Left forelimb (tissue), 1 donor: ENCODE measurements around the gene INMT.
A peak's percentile ranks its signal among the peaks of the same experiment; 100 is the strongest.

ENCODE experiments used
- DNase-seq: peaks from one replicate; pipeline ENCODE4 v3.0.0-alpha.2; 2018; ENCODE audit warnings: low spot score

The INMT gene

GRCh38 chr7:30788640-30789333 is 36.9 kb downstream of the INMT start:
- DNase-seq: no peak

GRCh38 chr7:30789334-30789711 is 37.4 kb downstream of the INMT start:
- DNase-seq: no peak

- DNase-seq: no peak
These were observed 38.4 kb downstream of the INMT start for GRCh38 chr7:30790356-30790755.

DNA sequence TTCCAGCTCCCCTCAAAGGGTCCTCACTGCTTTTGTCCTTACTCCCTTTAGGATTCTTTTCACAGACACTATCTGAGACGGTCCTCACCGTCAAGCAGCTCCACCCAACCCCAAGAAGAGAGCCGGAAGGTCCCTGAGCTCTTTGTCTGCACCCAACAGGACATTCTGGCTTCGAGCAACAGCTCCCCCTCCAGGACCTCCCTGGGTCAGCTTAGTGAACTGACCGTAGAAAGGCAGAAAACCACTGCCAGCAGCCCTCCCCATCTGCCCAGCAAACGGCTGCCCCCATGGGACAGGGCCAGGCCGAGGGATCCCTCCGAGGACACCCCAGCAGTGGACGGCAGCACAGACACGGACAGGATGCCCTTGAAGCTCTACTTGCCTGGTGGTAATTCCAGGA is 39.2 kb downstream of the INMT start:
- no peak for DNase-seq

GRCh38 chr7:30795161-30795948 is 43.4 kb downstream of the INMT start:
- DNase-seq: no peak

GRCh38 chr7:30796105-30796869 is 44.4 kb downstream of the INMT start:
- DNase-seq: no peak

DNA sequence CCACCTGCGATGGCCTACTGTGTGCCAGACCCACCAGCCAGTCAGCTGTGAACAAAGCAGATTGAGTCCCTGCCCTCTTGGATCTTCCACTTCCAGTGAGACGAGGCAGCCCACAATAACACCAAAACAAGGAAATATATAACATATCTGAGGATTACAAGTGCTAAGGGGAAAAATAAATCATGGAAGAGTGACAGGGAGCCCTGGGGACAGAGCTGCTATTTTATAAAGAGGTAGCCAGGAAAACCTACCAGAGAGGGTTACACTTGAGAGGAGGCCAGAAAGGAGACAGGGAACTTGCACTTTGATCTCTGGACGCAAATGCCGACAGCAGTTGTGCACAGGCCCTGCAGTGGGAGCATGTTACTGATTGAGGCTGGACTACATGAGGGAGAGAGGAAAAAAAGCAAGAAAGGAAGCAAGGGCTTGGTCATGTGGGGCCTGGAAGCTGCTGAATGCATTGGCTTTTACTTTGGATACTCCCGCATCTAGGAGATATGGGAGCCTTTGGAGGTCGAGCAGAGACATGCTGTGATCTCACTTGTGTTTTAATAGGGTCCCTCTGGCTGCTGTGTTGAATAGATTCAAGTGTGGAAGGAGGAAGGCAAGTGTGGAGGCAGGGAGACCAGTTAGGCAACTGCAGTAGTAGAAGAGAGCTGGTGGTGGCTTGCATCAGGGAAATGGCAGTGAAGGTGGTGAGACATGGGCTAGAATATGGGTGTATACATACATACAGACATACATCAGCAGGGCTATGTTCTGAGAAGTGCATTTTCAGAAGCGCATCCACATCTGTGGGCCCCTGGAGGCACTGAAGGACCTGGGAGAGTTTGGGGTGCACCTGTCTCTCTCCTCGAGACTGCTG is 45.5 kb downstream of the INMT start:
- no peak for DNase-seq

DNA sequence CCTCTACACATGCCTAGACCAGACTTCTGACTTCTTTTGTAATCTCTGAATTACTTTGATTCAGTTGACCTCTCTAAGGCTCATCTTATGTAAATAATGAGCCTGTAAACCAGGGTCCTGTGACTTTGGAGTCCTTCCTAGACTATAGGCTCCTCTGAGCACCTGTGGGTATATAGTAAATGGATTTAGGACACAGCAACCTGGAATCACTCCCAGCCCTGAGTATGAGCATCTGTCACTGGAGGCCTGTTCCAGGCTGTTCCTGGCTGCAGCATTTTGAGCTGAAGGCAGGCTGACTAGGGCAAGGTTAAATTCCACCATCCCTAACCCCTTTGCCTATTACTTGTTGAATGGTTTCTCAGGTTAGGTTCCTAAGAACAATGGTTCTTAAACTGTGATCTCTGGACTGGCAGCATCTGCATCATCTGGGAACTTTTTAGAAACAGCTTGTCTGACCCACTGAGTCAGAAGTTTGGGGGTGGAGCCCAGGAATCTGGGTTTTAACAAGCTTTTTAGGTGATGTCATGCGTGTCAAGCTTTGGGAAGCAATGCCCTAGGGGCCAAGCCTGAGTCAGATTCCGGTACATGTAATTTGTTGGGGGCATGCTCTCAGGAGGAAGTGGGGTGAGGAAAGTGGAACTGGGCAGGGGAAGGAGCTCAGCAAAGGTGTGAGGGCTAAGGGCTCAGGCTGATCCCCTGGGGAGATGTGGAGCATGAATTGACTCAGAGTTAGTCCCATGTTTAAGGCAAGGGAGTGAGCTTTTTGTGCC is 47.5 kb downstream of the INMT start:
- DNase-seq: no peak

- DNase-seq: no peak
These were observed 48.2 kb downstream of the INMT start for GRCh38 chr7:30799976-30800661.

GRCh38 chr7:30800785-30801252 is 48.9 kb downstream of the INMT start:
- DNase-seq: peak; percentile 76

DNA sequence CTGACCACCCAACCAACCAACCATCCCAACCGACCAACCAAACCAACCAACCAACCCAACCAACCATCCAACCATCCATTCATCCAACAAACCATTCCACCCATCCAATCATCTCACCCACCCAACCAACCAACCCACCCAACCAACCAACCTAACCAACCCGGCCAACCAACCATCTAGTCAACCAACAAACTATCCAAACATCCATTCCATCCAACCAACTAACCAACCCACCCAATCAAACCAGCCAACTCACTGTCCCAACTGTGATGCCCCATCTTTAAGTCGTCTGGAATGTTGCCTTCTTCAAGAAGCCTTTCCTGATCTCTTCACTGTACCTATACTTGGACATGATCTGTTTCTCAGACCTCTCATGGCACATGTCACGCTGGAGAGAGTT is 50.9 kb downstream of the INMT start:
- no peak for DNase-seq

DNA sequence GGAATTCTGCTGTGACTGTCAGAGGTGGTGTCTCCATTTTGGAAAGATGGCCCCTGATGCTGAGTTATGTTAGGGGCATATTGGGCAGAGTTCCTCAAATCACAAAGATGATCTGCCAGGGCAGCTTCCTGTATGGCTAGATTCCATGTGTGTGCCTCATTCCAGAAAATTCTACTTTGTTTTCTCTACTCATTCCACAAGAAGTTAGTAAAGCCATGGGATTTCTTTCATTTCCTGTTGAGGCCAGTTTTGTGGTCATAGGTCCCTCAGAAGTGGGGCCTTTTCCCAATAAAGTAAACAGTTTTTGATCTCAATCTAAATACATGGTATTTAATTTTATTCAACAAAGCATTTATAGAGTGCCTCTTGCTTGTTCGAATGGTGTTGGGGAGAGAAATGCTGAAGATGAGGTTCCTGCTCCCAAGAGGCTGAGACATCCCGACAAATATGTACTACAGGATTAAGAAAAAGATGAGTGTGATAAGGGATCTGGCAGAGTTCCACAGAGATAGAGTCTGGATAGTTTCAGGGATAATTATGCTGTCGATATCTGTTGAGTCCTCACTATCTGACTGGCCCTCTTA is 52.2 kb downstream of the INMT start:
- no peak for DNase-seq

GRCh38 chr7:30805081-30805691 is 53.3 kb downstream of the INMT start:
- DNase-seq: peak; percentile 20

- no peak for DNase-seq
These were observed 54.0 kb downstream of the INMT start for GRCh38 chr7:30805931-30806330.
